Subcutaneous adipose tissue (tissue), 4 donors: Measurements from ENCODE around the gene CDK14. TPM values are rescaled to one million over a fixed set of nuclear protein-coding genes. Genes with fewer than 3 reads are reported as not detected.

Experiments
- total RNA-seq, 4 donors: library from RNA; depleted of rRNA; stranded (reverse); fragments of >200 nt; gene quantifications; one replicate each; pipeline ENCODE4 v1.1.0, GENCODE V29; 2016
- TF ChIP-seq, protein P1 (sequence below): fragments of 450-650 bp; IDR thresholded peaks from one replicate; pipeline ENCODE4 v1.5.1; 2016; ENCODE audit warnings: low read depth, mild to moderate bottlenecking, control low read depth, antibody characterized with exemption, moderate library complexity

Gene CDK14
- total RNA-seq, 4 donors from 2014 or later: 13.4 to 42.4 (median 24.7) TPM

DNA sequence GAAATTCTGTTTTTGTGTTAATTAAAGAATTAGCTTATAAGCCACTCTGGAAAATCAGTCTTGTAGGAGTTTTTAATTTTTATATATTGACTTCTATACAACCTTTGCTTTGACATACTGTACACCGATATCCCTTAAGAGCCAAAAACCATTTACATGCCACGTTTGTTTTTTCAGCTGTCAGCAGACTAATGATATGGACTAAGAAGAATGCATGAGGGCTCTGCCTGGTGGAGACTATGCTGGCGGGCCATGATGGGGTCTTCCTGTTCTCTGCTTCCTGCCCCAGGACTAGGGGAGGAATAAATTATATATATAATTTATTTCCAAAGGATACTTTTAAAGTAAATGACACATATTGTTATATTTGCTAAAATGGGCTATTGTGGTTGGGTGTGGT is 96.3 kb downstream of the CDK14 start:
- TF ChIP-seq, protein P1, sequence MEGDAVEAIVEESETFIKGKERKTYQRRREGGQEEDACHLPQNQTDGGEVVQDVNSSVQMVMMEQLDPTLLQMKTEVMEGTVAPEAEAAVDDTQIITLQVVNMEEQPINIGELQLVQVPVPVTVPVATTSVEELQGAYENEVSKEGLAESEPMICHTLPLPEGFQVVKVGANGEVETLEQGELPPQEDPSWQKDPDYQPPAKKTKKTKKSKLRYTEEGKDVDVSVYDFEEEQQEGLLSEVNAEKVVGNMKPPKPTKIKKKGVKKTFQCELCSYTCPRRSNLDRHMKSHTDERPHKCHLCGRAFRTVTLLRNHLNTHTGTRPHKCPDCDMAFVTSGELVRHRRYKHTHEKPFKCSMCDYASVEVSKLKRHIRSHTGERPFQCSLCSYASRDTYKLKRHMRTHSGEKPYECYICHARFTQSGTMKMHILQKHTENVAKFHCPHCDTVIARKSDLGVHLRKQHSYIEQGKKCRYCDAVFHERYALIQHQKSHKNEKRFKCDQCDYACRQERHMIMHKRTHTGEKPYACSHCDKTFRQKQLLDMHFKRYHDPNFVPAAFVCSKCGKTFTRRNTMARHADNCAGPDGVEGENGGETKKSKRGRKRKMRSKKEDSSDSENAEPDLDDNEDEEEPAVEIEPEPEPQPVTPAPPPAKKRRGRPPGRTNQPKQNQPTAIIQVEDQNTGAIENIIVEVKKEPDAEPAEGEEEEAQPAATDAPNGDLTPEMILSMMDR: no peak

GRCh38 chr7:90692947-90693346 is 96.8 kb downstream of the CDK14 start:
- TF ChIP-seq, protein P1: no peak

DNA sequence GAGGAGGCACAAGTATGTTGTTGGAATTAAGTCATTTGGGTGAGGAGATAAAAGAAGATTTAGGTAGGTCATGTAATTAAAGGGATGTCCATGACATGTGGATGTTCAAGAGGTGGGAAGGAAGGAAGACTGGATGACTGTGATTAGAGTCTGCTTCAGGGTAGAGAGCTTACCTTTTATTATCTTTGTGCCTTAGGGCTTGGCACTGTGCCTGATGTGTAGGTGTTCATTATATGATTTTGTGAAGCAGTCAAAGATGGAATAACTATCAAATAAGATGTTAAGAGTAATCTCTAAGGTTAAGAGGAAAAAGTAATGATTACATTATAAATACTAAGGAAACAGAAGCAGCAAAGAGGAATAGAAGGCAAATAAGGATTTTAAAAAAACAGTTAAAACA is 97.8 kb downstream of the CDK14 start:
- TF ChIP-seq, protein P1: no peak

DNA sequence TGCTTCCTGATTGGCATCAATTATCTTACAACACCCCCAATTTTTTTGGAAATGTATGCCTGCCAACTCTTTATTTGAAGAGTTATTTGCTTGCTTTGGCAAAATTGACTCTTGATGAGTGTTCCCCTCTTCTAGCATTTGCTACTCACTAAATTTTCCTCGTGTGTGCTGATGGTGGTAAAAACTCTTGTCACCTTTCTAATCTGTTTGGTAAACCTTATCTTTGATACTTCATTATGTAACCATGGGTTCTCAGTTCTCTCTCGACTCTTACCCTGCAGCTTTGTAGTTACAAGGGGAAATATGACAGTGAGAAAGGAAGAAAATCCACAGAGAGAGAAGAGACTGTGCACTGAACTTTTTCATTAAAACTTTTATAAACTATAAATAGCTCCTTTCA is 102.5 kb downstream of the CDK14 start:
- TF ChIP-seq, protein P1: no peak

- TF ChIP-seq, protein P1: no peak
Measured at GRCh38 chr7:90701021-90701420, 104.9 kb downstream of the CDK14 start.

- TF ChIP-seq, protein P1: no peak
Measured at GRCh38 chr7:90701771-90702170, 105.7 kb downstream of the CDK14 start.

GRCh38 chr7:90705391-90706071 is 109.4 kb downstream of the CDK14 start:
- TF ChIP-seq, protein P1: no peak
